Brain microvascular endothelial cell (primary cell): ENCODE results near the gene MDFIC2.
A peak's percentile ranks its signal among the peaks of the same experiment; 100 is the strongest.

Experiments used
- DNase-seq: peaks from one replicate; pipeline ENCODE4 v3.0.0-alpha.2; 2020
- H3K27ac ChIP-seq: fragments of 250-450 bp; sonication (Bioruptor Pico); 2 replicates; pipeline ENCODE4 v1.5.1; 2020; ENCODE audit warnings: mild to moderate bottlenecking, moderate library complexity
- H3K27me3 ChIP-seq: fragments of 250-450 bp; sonication (Bioruptor Pico); replicated peaks from 2 replicates; pipeline ENCODE4 v1.5.1; 2020; ENCODE audit warnings: mild to moderate bottlenecking
- H3K36me3 ChIP-seq: fragments of 250-450 bp; sonication (Bioruptor Pico); replicated peaks from 2 replicates; pipeline ENCODE4 v1.5.1; 2020; ENCODE audit warnings: mild to moderate bottlenecking
- H3K4me3 ChIP-seq: 2 replicates; pipeline ENCODE4 v1.5.1; 2011; ENCODE audit warnings: low read depth, mild to moderate bottlenecking, control low read depth, low read length, moderate library complexity
- CTCF ChIP-seq: IDR thresholded peaks from 2 replicates; pipeline ENCODE4 v1.5.1; 2011; ENCODE audit warnings: low read depth, mild to moderate bottlenecking, moderate library complexity, low read length, control low read depth, inconsistent platforms; ENCODE audit errors: missing control alignments
- in situ Hi-C: cut with HindIII; loops from 2 replicates; pipeline ENCODE4 v1.10.0; 2017; ENCODE audit warnings: low sequenced_read_pairs, low pct_ligation_motif_present

MDFIC2 gene

GRCh38 chr3:70277304-70277703, 35.1 kb downstream of the MDFIC2 start:
- Histone ChIP-seq H3K27me3 (no peaks in the 10 kb centered on the region), H3K36me3 (no peaks in the 10 kb centered on the region), H3K4me3 (no peak overlapping the region), H3K27ac (no peak overlapping the region)
- in situ Hi-C loops: no loop called here
- TF ChIP-seq CTCF: no peak
- no peak for DNase-seq

- H3K27me3 ChIP-seq: no peaks in the 10 kb centered on the region
- H3K36me3 ChIP-seq: no peaks in the 10 kb centered on the region
- H3K4me3 ChIP-seq: no peak overlapping the region
- TF ChIP-seq CTCF: no peak
- DNase-seq: no peak
- in situ Hi-C loops: no loop called here
- H3K27ac ChIP-seq: no peak overlapping the region
These were observed 35.5 kb downstream of the MDFIC2 start for GRCh38 chr3:70276901-70277300.

GRCh38 chr3:70273492-70273891, 38.9 kb downstream of the MDFIC2 start:
- in situ Hi-C loops: no loop called here
- no peaks in the 10 kb centered on the region for H3K27me3 ChIP-seq
- H3K27ac ChIP-seq: no peak overlapping the region
- no peak for DNase-seq
- no peaks in the 10 kb centered on the region for H3K36me3 ChIP-seq
- H3K4me3 ChIP-seq: no peak overlapping the region
- no peak for TF ChIP-seq CTCF

GRCh38 chr3:70272798-70273197, 39.6 kb downstream of the MDFIC2 start:
- DNase-seq: no peak
- no peak for TF ChIP-seq CTCF
- Histone ChIP-seq H3K27ac (no peak overlapping the region), H3K27me3 (no peaks in the 10 kb centered on the region), H3K4me3 (no peak overlapping the region), H3K36me3 (no peaks in the 10 kb centered on the region)
- in situ Hi-C loops: no loop called here

GRCh38 chr3:70264122-70264780, 48.2 kb downstream of the MDFIC2 start:
- no peak for TF ChIP-seq CTCF
- H3K27me3 ChIP-seq: no peaks in the 10 kb centered on the region
- peak; percentile 78 for DNase-seq
- no peaks in the 10 kb centered on the region for H3K36me3 ChIP-seq
- H3K27ac ChIP-seq: no peak overlapping the region
- in situ Hi-C loops: no loop called here
- H3K4me3 ChIP-seq: no peak overlapping the region

GRCh38 chr3:70261283-70261682, 51.2 kb downstream of the MDFIC2 start:
- in situ Hi-C loops: no loop called here
- Histone ChIP-seq H3K27me3 (no peaks in the 10 kb centered on the region), H3K36me3 (no peaks in the 10 kb centered on the region), H3K4me3 (no peak overlapping the region), H3K27ac (no peak overlapping the region)
- DNase-seq: no peak
- TF ChIP-seq CTCF: no peak
